Globus pallidus (tissue), 1 donor: ENCODE results near the gene CX3CR1.
"Not testable (repeated sequence)": the region's sequence is repeated elsewhere in the genome, so short reads cannot be mapped to it uniquely, and the experiment has no call there.

Experiments used
- DNase-seq: peaks from one replicate; pipeline ENCODE4 v3.0.0-alpha.2; 2015; ENCODE audit warnings: low spot score

CX3CR1 gene

GRCh38 chr3:39267631-39268548 is 11.9 kb downstream of the CX3CR1 start:
- no peak for DNase-seq

- DNase-seq: no peak
Measured at GRCh38 chr3:39264053-39264452, 15.8 kb downstream of the CX3CR1 start.

- no peak for DNase-seq
Measured at GRCh38 chr3:39263576-39263975, 16.3 kb downstream of the CX3CR1 start.

- no peak for DNase-seq
Measured at GRCh38 chr3:39262846-39263245, 17.0 kb downstream of the CX3CR1 start.

- DNase-seq: no peak
Measured at GRCh38 chr3:39261726-39262125, 18.1 kb downstream of the CX3CR1 start.

GRCh38 chr3:39260957-39261356 is 18.9 kb downstream of the CX3CR1 start:
- peak; percentile 65 for DNase-seq

- DNase-seq: no peak
Measured at GRCh38 chr3:39260318-39260717, 19.5 kb downstream of the CX3CR1 start.

GRCh38 chr3:39255503-39256325 is 24.1 kb downstream of the CX3CR1 start:
- peak; percentile 70 for DNase-seq

GRCh38 chr3:39254806-39255449 is 24.9 kb downstream of the CX3CR1 start:
- no peak for DNase-seq

GRCh38 chr3:39251576-39251975 is 28.3 kb downstream of the CX3CR1 start:
- no peak for DNase-seq

- peak; percentile 63 for DNase-seq
Measured at GRCh38 chr3:39250116-39250747, 29.6 kb downstream of the CX3CR1 start.

GRCh38 chr3:39249453-39250115 is 30.3 kb downstream of the CX3CR1 start:
- DNase-seq: no peak

- DNase-seq: no peak
Measured at GRCh38 chr3:39241561-39241960, 38.3 kb downstream of the CX3CR1 start.

GRCh38 chr3:39237027-39237426 is 42.8 kb downstream of the CX3CR1 start:
- no peak for DNase-seq

- DNase-seq: no peak
Measured at GRCh38 chr3:39234651-39235050, 45.2 kb downstream of the CX3CR1 start.

- DNase-seq: no peak
Measured at GRCh38 chr3:39232859-39233258, 47.0 kb downstream of the CX3CR1 start.

- no peak for DNase-seq
Measured at GRCh38 chr3:39230453-39230852, 49.4 kb downstream of the CX3CR1 start.

- no peak for DNase-seq
Measured at GRCh38 chr3:39228496-39228895, 51.3 kb downstream of the CX3CR1 start.

GRCh38 chr3:39227596-39227995 is 52.2 kb downstream of the CX3CR1 start:
- DNase-seq: not testable (repeated sequence)

- DNase-seq: no peak
Measured at GRCh38 chr3:39226106-39226741, 53.6 kb downstream of the CX3CR1 start.

- no peak for DNase-seq
Measured at GRCh38 chr3:39224288-39224687, 55.5 kb downstream of the CX3CR1 start.
